Measurements from ENCODE around the gene MUL1. TPM values are rescaled to one million over a fixed set of nuclear protein-coding genes. Genes with fewer than 3 reads are reported as not detected.

Gene MUL1
- total and polyA plus RNA-seq, 9 of the 15 experiments (the other 6 are each of a cell fraction or from before 2014, with no cell fraction given): 10.4 to 32.9 (median 19.3) TPM

DNA sequence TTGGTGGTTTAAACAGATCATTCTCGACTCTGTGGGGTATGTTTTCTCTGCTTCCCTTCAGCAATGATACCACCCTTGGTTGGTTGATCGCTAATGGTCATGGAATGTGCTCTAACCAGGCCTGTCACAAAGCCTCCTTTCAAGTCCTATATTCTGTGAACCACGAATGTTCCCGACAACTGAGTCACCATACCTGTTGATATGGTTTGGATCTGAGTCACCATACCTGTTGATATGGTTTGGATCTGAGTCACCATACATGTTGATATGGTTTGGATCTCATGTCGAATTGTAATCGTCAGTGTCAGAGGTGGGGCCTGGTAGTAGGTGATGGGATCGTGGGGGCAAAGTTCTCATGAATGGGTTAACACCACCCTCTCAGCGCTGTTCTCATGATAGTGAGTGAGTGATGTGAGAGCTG lies 11.7 kb downstream of the MUL1 start:
- ATAC-seq (no peak), FAIRE-seq (peak; percentile 19), DNase-seq (ENCODE audit: extremely low read depth in 1 of 4, low spot score in 3 of 4) (no peak)
- no peak for TF ChIP-seq KDM5B (IDR thresholded peaks at IDR 0.05; ENCODE audit: insufficient replicate concordance, low read depth, low read length)
- TF ChIP-seq HMGN3 (IDR thresholded peaks at IDR 0.05; ENCODE audit: borderline replicate concordance, extremely low read depth, insufficient read length, low read depth, low read length): no peak
- TF ChIP-seq DMBX1 (CRISPR knock-in tag; IDR thresholded peaks at IDR 0.05; ENCODE audit: borderline replicate concordance): no peak
- no peak for TF ChIP-seq PYGO2 (tag; IDR thresholded peaks at IDR 0.05)
- TF ChIP-seq ZNF436 (CRISPR knock-in tag; IDR thresholded peaks at IDR 0.05): no peak
- TF ChIP-seq ZSCAN29 (IDR thresholded peaks at IDR 0.05): no peak
- no peak for TF ChIP-seq PRPF4 (IDR thresholded peaks at IDR 0.05; ENCODE audit: insufficient read depth, low read depth, low read length, poor library complexity, severe bottlenecking)
- TF ChIP-seq CREBBP (IDR thresholded peaks at IDR 0.05; ENCODE audit: low read depth, low read length): no peak
- no peak for TF ChIP-seq DACH1 (IDR thresholded peaks at IDR 0.05; ENCODE audit: partially characterized antibody)
- no peak for TF ChIP-seq YBX1 (IDR thresholded peaks at IDR 0.05)
- TF ChIP-seq SMAD3 (CRISPR knock-in tag; conservative IDR thresholded peaks at IDR 0.05): no peak
- Histone ChIP-seq H3K27me3 (ENCODE audit: control insufficient read depth in 2 of 2, insufficient read depth in 2 of 2, low read length in 2 of 2) (peaks cover 9 to 19% of the 10 kb centered on the region in 2 experiments; a peak in 3 of 5 replicates), H4K20me1 (replicated peaks; ENCODE audit: control insufficient read depth, insufficient read depth, low read length) (peaks cover 4% of the 10 kb centered on the region; the same call in 1 of the 2 replicates), H3K27ac (ENCODE audit: extremely low read depth, low read depth, low read length) (no peak overlapping the region), H3K9me3 (replicated peaks; ENCODE audit: control insufficient read depth, insufficient read depth, low read depth, low read length) (no peaks in the 10 kb centered on the region), H3K4me3 (no peak overlapping the region), H3K9ac (ENCODE audit: insufficient read depth in 1 of 2, low read depth in 2 of 2, low read length in 2 of 2) (no peak overlapping the region), H3K79me2 (ENCODE audit: control insufficient read depth, insufficient read depth, low read length) (no peaks in the 10 kb centered on the region), H3K36me3 (ENCODE audit: control insufficient read depth, insufficient read depth, low read length) (peaks cover 29% of the 10 kb centered on the region), H3K4me2 (ENCODE audit: insufficient read depth, low read length) (no peak overlapping the region), H2AFZ (ENCODE audit: low read depth, low read length) (no peak overlapping the region), H3K9me1 (ENCODE audit: control insufficient read depth, insufficient read depth, low read length) (no peaks in the 10 kb centered on the region), H3K4me1 (replicated peaks in 1 of 2; ENCODE audit: control insufficient read depth in 2 of 2, insufficient read depth in 2 of 2, low read length in 2 of 2) (peaks cover 0 to 3% of the 10 kb centered on the region in 2 experiments; a peak in 2 of 5 replicates)
- POLR2A ChIA-PET: interaction anchor here (0.7 kb wide), 1 partner anchor 816 kb away, joined by 3 read pairs; no protein-coding TSS in a partner anchor
- no TSS peak for BruUV-seq (replicated peaks)
- intact Hi-C loops (cut with micrococcal nuclease) (no loop called here), in situ Hi-C loops (cut with MboI) (loop anchor here (5.0 to 10.0 kb wide), 2 partner anchors 281 to 569 kb away; no protein-coding TSS in a partner anchor)
- WGBS (ENCODE audit: insufficient coverage, low coverage, missing lambda C conversion rate): 22% methylated on average over 8 of the region's 8 CpGs
- CTCF ChIA-PET (ENCODE audit: low intra/inter-chr PET ratio): no interaction called here
